K562 (cell line): Measurements from ENCODE around the gene DGCR2. TPM values are rescaled to one million over a fixed set of nuclear protein-coding genes. Genes with fewer than 3 reads are reported as not detected.
A peak's percentile ranks its signal among the peaks of the same experiment; 100 is the strongest.

Experiments
- ATAC-seq: fragments of 200-7000 bp; cut with Tn5 transposase; 3 replicates; pipeline ENCODE4 v1.9.1; 2020; ENCODE audit warnings: moderate library complexity
- BruUV-seq: library from RNA; stranded (reverse); fragments of 400-500 nt; replicated peaks from 2 replicates; lab custom pipeline; 2021; lab: Mats Ljungman, UMichigan
- CTCF ChIA-PET: fragments of 300-600 bp; formaldehyde crosslinking; extraction: SDS; loops from one replicate; lab custom pipeline; 2021; ENCODE audit warnings: low intra/inter-chr PET ratio; lab: Yijun Ruan, JAX
- POLR2A ChIA-PET: fragments of 300-600, 350-650 bp; sonication (Branson Sonifier 250); formaldehyde crosslinking; extraction: SDS; loops from one replicate; lab custom pipeline; 2021; ENCODE audit warnings: antibody characterized with exemption, inconsistent platforms; lab: Yijun Ruan, JAX
- DNase-seq, 4 experiments: peaks; one replicate each; pipeline versions ENCODE4 v3.0.0 to v3.0.0-alpha.2; 2011 to 2018; ENCODE audit warnings: low spot score in 3 of 4, mixed read lengths in 3 of 4; ENCODE audit errors: extremely low read depth in 1 of 4
- FAIRE-seq: peaks from 2 replicates; lab custom pipeline; 2011; peaks lifted over from hg19 to GRCh38; lab: Jason Lieb, UNC
- H2AFZ ChIP-seq: 2 replicates; pipeline ENCODE4 v1.6.0; 2011; ENCODE audit warnings: low read depth, low read length, control low read depth, inconsistent platforms
- H3K27ac ChIP-seq: fragments of 200-600 bp; 3 replicates; pipeline ENCODE4 v1.8.0; 2011; ENCODE audit warnings: low read depth, mild to moderate bottlenecking, control low read depth, inconsistent platforms, low read length, moderate library complexity, mixed read lengths; ENCODE audit errors: extremely low read depth
- H3K27me3 ChIP-seq, 2 experiments: fragments of 300-600 bp in 1 of 2; 2 replicates in 1 of 2; 3 replicates in 1 of 2; pipeline versions ENCODE4 v1.6.0 to v1.8.0; 2011; ENCODE audit warnings: inconsistent platforms in 2 of 2, low read length in 2 of 2, mild to moderate bottlenecking in 1 of 2, mixed read lengths in 1 of 2, moderate library complexity in 1 of 2; ENCODE audit not compliant: control insufficient read depth in 2 of 2, insufficient read depth in 2 of 2
- H3K36me3 ChIP-seq: fragments of 300-600 bp; 3 replicates; pipeline ENCODE4 v1.8.0; 2011; ENCODE audit warnings: mild to moderate bottlenecking, low read length, inconsistent platforms; ENCODE audit not compliant: control insufficient read depth, insufficient read depth
- H3K4me1 ChIP-seq, 2 experiments: fragments of 200-600 bp in 1 of 2; replicated peaks in 1 of 2; 2 replicates in 1 of 2; 3 replicates in 1 of 2; pipeline versions ENCODE4 v1.5.1 to v1.8.0; 2011; ENCODE audit warnings: inconsistent platforms in 2 of 2, low read length in 2 of 2, mild to moderate bottlenecking in 1 of 2, mixed read lengths in 1 of 2, moderate library complexity in 1 of 2; ENCODE audit not compliant: control insufficient read depth in 2 of 2, insufficient read depth in 2 of 2
- H3K4me2 ChIP-seq: 2 replicates; pipeline ENCODE4 v1.6.1; 2011; ENCODE audit warnings: low read length, control low read depth, inconsistent platforms, mixed read lengths; ENCODE audit not compliant: insufficient read depth
- H3K4me3 ChIP-seq: fragments of 200-600 bp; sonication (generic), shearing (Covaris generic); 2 replicates; pipeline ENCODE4 v1.5.1; 2016; ENCODE audit warnings: control low read depth, inconsistent platforms
- H3K79me2 ChIP-seq: fragments of 200-600 bp; 3 replicates; pipeline ENCODE4 v1.8.0; 2011; ENCODE audit warnings: low read length, inconsistent platforms; ENCODE audit not compliant: control insufficient read depth, insufficient read depth
- H3K9ac ChIP-seq, 2 experiments: 2 replicates each; pipeline versions ENCODE4 v1.6.0 to v1.6.1; 2011; ENCODE audit warnings: low read depth in 2 of 2, low read length in 2 of 2, control low read depth in 1 of 2, inconsistent platforms in 1 of 2, mild to moderate bottlenecking in 1 of 2, mixed read lengths in 1 of 2; ENCODE audit not compliant: insufficient read depth in 1 of 2
- H3K9me1 ChIP-seq: one replicate; pipeline ENCODE4 v1.6.0; 2011; ENCODE audit warnings: inconsistent platforms, mild to moderate bottlenecking, low read length, moderate library complexity; ENCODE audit not compliant: control insufficient read depth, insufficient read depth
- H3K9me3 ChIP-seq: replicated peaks from 2 replicates; pipeline ENCODE4 v1.5.1; 2011; ENCODE audit warnings: low read depth, low read length, inconsistent platforms; ENCODE audit not compliant: control insufficient read depth, insufficient read depth
- H4K20me1 ChIP-seq: replicated peaks from 2 replicates; pipeline ENCODE4 v1.6.1; 2011; ENCODE audit warnings: low read length, inconsistent platforms, mixed read lengths; ENCODE audit not compliant: control insufficient read depth, insufficient read depth
- BRD4 ChIP-seq: fragments of 200-600 bp; sonication (generic); IDR thresholded peaks from 2 replicates; pipeline ENCODE4 v1.6.1; 2017; ENCODE audit warnings: inconsistent platforms
- HMGN3 ChIP-seq: IDR thresholded peaks from 2 replicates; pipeline ENCODE4 v1.6.1; 2011; ENCODE audit warnings: borderline replicate concordance, low read depth, mild to moderate bottlenecking, mixed read lengths, low read length; ENCODE audit not compliant: insufficient read length; ENCODE audit errors: extremely low read depth
- MED1 ChIP-seq: sonication (generic); formaldehyde crosslinking; IDR thresholded peaks from 2 replicates; pipeline ENCODE4 v1.8.1; 2023; ENCODE audit warnings: missing genetic modification reagents, borderline replicate concordance
- MYBL2 ChIP-seq, 2 experiments: fragments of 450-650 bp in 1 of 2; sonication (generic) in 1 of 2; formaldehyde crosslinking in 1 of 2; IDR thresholded peaks; 2 replicates each; pipeline versions ENCODE4 v1.6.1 to v1.8.1; 2017 to 2022; ENCODE audit warnings: borderline replicate concordance in 1 of 2, inconsistent platforms in 1 of 2, low read depth in 1 of 2, mild to moderate bottlenecking in 1 of 2, missing genetic modification reagents in 1 of 2, moderate library complexity in 1 of 2
- POLR2G ChIP-seq: fragments of 200-400 bp; formaldehyde crosslinking; IDR thresholded peaks from 2 replicates; pipeline ENCODE4 v1.6.1; 2017; ENCODE audit warnings: low read depth, mild to moderate bottlenecking, antibody characterized with exemption, low read length, moderate library complexity
- RERE ChIP-seq: sonication (generic); formaldehyde crosslinking; IDR thresholded peaks from 2 replicates; pipeline ENCODE4 v1.8.0; 2023; ENCODE audit warnings: missing genetic modification reagents, mild to moderate bottlenecking, borderline replicate concordance
- YY1 ChIP-seq, 3 experiments: IDR thresholded peaks; 2 replicates each; pipeline ENCODE4 v1.6.1; 2011; ENCODE audit warnings: low read length in 2 of 3, mild to moderate bottlenecking in 2 of 3, moderate library complexity in 2 of 3, borderline replicate concordance in 1 of 3, control low read depth in 1 of 3, low read depth in 1 of 3; ENCODE audit not compliant: insufficient read depth in 3 of 3, insufficient replicate concordance in 2 of 3, control insufficient read depth in 1 of 3, insufficient read length in 1 of 3; ENCODE audit errors: extremely low read depth in 1 of 3
- ZKSCAN8 ChIP-seq: fragments of 200-800 bp; sonication (Bioruptor generic); IDR thresholded peaks from 2 replicates; pipeline ENCODE4 v1.6.1; 2016; ENCODE audit warnings: missing genetic modification characterization, missing compliant biosample characterization
- ZNF184 ChIP-seq: sonication (generic); formaldehyde crosslinking; IDR thresholded peaks from 2 replicates; pipeline ENCODE4 v1.5.0; 2020; ENCODE audit warnings: missing genetic modification reagents
- WGBS: fragments of 100-300 bp; shearing (Covaris generic); methylation state at CpG from one replicate; pipeline ENCODE4 v1.1.6; 2016; ENCODE audit warnings: low coverage, mixed read lengths; ENCODE audit not compliant: insufficient coverage; ENCODE audit errors: missing lambda C conversion rate; 5-methylcytosine and 5-hydroxymethylcytosine counted together
- in situ Hi-C: fragments of 300-500 bp; cut with MboI; formaldehyde crosslinking; loops from 4 replicates; pipeline ENCODE4 v1.15.0; 2018; ENCODE audit warnings: inconsistent platforms, mixed read lengths
- intact Hi-C: fragments of 100-400 bp; cut with micrococcal nuclease; formaldehyde crosslinking; loops from 2 replicates; pipeline ENCODE4 v1.14.2; 2022
- polyA plus RNA-seq, 8 experiments: library from polyadenylated mRNA; depleted of rRNA in 4 of 8; stranded (reverse) in 5 of 8; unstranded in 3 of 8; fragments of >200 nt; fragmentation: Nextera tagmentation in 2 of 8; fragmentation: Illumina TruSeq in 1 of 8; extraction: Ambion mirVana in 2 of 8; extraction: Trizol in 1 of 8; gene quantifications; 2 replicates each; pipeline versions ENCODE4 v1.2.1 to v1.2.3, GENCODE V29; 2011 to 2014; ENCODE audit warnings: inconsistent platforms in 1 of 8, missing spikeins in 1 of 8
- total RNA-seq, 7 experiments: library from RNA; depleted of rRNA in 6 of 7; stranded (reverse); fragments of >200 nt in 6 of 7; fragmentation: Illumina TruSeq in 2 of 7; extraction: Trizol in 2 of 7; gene quantifications; 2 replicates each; pipeline versions ENCODE4 v1.2.1 to v1.2.3, GENCODE V29; 2011 to 2021; ENCODE audit warnings: low replicate concordance in 1 of 7

The DGCR2 gene
- total and polyA plus RNA-seq, 9 of the 15 experiments (the other 6 are each of a cell fraction or from before 2014, with no cell fraction given) = 0.69 to 101 (median 56.4) TPM

- H3K9me1 ChIP-seq = peaks cover 7% of the 10 kb centered on the region
- H2AFZ ChIP-seq = no peak overlapping the region
- H3K4me2 ChIP-seq = no peak overlapping the region
- peaks cover 86% of the 10 kb centered on the region for H3K36me3 ChIP-seq
- ChIA-PET POLR2A (interaction anchor here (0.8 to 4.4 kb wide), 9 partner anchors 9 to 41 kb away, joined by 3 to 29 read pairs (median 5); no protein-coding TSS in a partner anchor), CTCF (no interaction called here)
- H3K9ac ChIP-seq = peak overlapping the region in 1 of 2 experiments; percentile 8; a peak in 1 of 4 replicates
- no peak for FAIRE-seq
- peaks cover 19% of the 10 kb centered on the region for H4K20me1 ChIP-seq
- H3K27ac ChIP-seq = no peak overlapping the region
- no peak overlapping the region for H3K4me3 ChIP-seq
- no TSS peak for BruUV-seq
- no peak for TF ChIP-seq BRD4
- TF ChIP-seq HMGN3 = peak; percentile 12
- TF ChIP-seq YY1 (IDR thresholded peaks at IDR 0.05; ENCODE audit: borderline replicate concordance in 1 of 3, control insufficient read depth in 1 of 3, extremely low read depth in 1 of 3, insufficient read depth in 3 of 3, insufficient read length in 1 of 3, insufficient replicate concordance in 2 of 3, low read depth in 1 of 3, low read length in 2 of 3) = peak in 1 of 3 experiments; percentile 30
- TF ChIP-seq MYBL2 (IDR thresholded peaks at IDR 0.05; ENCODE audit: low read depth) = no peak
- TF ChIP-seq MYBL2 (CRISPR knock-in tag; IDR thresholded peaks at IDR 0.05; ENCODE audit: borderline replicate concordance) = peak; percentile 15; the same call in 1 of the 2 replicates
- 0 out of 2 replicates have a peak, but pooled peaks have one; percentile 11 for TF ChIP-seq MED1
- no peak for TF ChIP-seq ZKSCAN8 (CRISPR knock-in tag)
- TF ChIP-seq ZNF184 = peak; percentile 24; the same call in 1 of the 2 replicates
- peak; percentile 36; the same call in 1 of the 2 replicates for TF ChIP-seq POLR2G
- TF ChIP-seq RERE = 0 out of 2 replicates have a peak, but pooled peaks have one; percentile 61
- DNase-seq = no peak
- no peak for ATAC-seq
- no peaks in the 10 kb centered on the region for H3K27me3 ChIP-seq
- H3K4me1 ChIP-seq = peaks cover 0 to 6% of the 10 kb centered on the region in 2 experiments; a peak in 1 of 5 replicates
- intact Hi-C loops (no loop called here), in situ Hi-C loops (no loop called here)
- WGBS = 86% methylated on average over 13 of the region's 13 CpGs
- no peaks in the 10 kb centered on the region for H3K9me3 ChIP-seq
- no peaks in the 10 kb centered on the region for H3K79me2 ChIP-seq
Observed at GRCh38 chr22:19056951-19057401, 65.2 kb downstream of the DGCR2 start.
